Measurements from ENCODE around the gene POLR2F. TPM values are rescaled to one million over a fixed set of nuclear protein-coding genes. Genes with fewer than 3 reads are reported as not detected.

POLR2F gene
- polyA plus RNA-seq, 1 of the 3 experiments (the other 2 are of a cell fraction), result 255 TPM

DNA sequence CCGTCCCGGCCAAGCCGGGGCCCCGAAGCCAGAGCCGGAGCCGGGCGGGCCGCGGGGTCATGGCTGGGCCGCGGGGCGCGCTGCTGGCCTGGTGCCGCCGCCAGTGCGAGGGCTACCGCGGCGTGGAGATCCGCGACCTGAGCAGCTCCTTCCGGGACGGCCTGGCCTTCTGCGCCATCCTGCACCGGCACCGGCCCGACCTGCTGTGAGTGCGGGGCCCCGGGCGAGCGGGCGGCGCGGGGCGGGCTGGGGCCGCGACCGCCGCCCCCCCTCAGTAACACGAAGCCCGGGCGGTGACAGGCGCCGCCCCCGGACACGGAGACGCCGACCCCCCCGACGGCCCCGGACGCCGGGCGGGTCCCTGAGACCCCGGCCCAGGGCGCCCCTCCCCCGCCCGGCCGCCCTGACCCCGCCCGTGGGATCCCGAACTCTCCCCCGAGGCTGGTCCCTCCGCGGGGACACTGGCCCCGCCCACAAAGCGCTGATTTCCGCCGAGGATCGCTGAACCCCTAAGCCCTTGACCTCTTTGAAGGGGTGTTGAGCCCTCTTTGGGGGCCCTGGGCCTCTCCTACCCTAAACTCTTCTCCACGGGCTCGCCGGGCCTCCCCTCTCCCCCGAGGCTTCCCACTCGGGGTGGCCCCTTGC is 47.0 kb upstream of the POLR2F start:
- Histone ChIP-seq H3K4me3 (ENCODE audit: low read depth in 2 of 2, low read length in 1 of 2) (peak overlapping the region; percentile 68 to 87), H3K36me3 (replicated peaks in 1 of 2; ENCODE audit: control insufficient read depth in 1 of 2, insufficient read depth in 2 of 2, low read length in 1 of 2) (no peaks in the 10 kb centered on the region), H3K9me3 (no peaks in the 10 kb centered on the region), H3K4me2 (peak overlapping the region; percentile 98), H3K79me2 (ENCODE audit: insufficient read depth) (peaks cover 52% of the 10 kb centered on the region), H2AFZ (ENCODE audit: low read depth) (no peak overlapping the region), H3K27me3 (ENCODE audit: insufficient read depth) (no peaks in the 10 kb centered on the region), H3K9ac (peak overlapping the region; percentile 85), H4K20me1 (ENCODE audit: insufficient read depth) (peaks cover 34% of the 10 kb centered on the region), H3K4me1 (ENCODE audit: control insufficient read depth in 1 of 2, insufficient read depth in 2 of 2, low read depth in 1 of 2, low read length in 1 of 2) (peaks cover 9 to 18% of the 10 kb centered on the region in 2 experiments; a peak in 3 of 4 replicates), H3K9me2 (no peaks in the 10 kb centered on the region), H3K27ac (ENCODE audit: low read depth in 2 of 2, low read length in 1 of 2) (peak overlapping the region; percentile 47 to 62; a peak in 3 of 4 replicates), H3F3A (replicated peaks; ENCODE audit: insufficient read depth) (peaks cover 18% of the 10 kb centered on the region)
- TF ChIP-seq SMC3 (IDR thresholded peaks at IDR 0.05; ENCODE audit: low read depth, low read length), result no peak
- TF ChIP-seq, protein P1, sequence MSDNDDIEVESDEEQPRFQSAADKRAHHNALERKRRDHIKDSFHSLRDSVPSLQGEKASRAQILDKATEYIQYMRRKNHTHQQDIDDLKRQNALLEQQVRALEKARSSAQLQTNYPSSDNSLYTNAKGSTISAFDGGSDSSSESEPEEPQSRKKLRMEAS (IDR thresholded peaks at IDR 0.05; ENCODE audit: low read depth), result no peak
- TF ChIP-seq NRF1 (IDR thresholded peaks at IDR 0.05; ENCODE audit: low read depth, low read length), result no peak
- no peak for TF ChIP-seq RXRA (IDR thresholded peaks at IDR 0.05; ENCODE audit: borderline replicate concordance, low read depth)
- no peak for TF ChIP-seq PBX3 (IDR thresholded peaks at IDR 0.05)
- TF ChIP-seq MXI1 (IDR thresholded peaks at IDR 0.05; ENCODE audit: low read depth, low read length), result no peak
- no peak for TF ChIP-seq IRF3 (IDR thresholded peaks at IDR 0.05; ENCODE audit: low read depth, low read length)
- TF ChIP-seq SIN3A (IDR thresholded peaks at IDR 0.05; ENCODE audit: borderline replicate concordance, low read depth, low read length), result no peak
- WGBS (ENCODE audit: low lambda C conversion rate), result 5% methylated on average over 16 of the region's 75 CpGs
- POLR2A ChIA-PET, result interaction anchor here (0.6 to 1.4 kb wide), 6 partner anchors 10 to 63 kb away, joined by 3 to 9 read pairs (median 4); partner anchors contain the start of gene ANKRD54
- DNase-seq, result peak; percentile 78
- CTCF ChIA-PET, result interaction anchor here (0.5 to 1.7 kb wide), 19 partner anchors 9 to 225 kb away, joined by 3 to 8 read pairs (median 3); no protein-coding TSS in a partner anchor

DNA sequence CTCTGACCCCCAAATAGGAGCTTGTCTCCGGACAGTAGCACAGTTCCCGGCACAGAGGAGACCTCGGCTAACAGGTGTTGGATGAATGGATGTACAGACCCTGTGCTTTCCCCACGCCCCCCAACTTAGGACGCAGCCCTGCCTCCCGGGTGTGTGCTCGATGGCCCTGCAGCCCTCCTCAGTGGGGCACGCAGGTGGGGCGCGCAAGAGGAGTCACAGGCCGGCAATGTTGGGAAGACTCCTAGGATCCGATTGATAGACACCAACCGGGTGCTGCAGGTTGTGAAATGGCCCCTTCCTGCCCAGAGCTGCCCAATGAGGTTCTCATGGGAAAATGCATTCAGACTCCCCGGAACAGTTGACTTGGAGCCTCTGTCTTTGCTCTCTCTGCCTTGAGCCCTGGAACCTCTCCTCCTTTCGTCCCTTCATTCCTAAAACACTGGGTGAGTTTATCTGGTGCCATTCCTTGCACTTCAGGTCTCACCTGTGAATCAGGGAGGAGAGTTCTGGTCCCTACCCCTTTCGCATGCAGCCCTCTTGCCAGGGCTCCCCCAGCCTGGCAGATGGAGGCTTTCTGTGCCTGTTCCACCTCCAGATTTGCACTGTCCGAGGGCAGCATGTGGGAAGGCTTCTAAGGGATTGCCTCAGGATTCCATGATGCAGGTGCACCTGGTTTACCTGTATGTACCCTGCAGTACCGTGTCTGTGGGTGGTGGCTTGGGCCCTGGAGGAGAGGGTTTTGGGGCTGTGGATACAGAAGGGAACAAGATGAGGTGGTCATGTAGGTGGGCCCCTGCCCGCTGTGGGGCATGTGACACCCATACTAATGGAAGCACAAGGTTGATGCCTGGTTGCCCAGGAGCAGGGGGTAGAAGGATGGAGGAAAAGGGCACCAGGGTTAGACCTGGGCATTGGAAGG is 46.2 kb upstream of the POLR2F start:
- Histone ChIP-seq H3K79me2 (ENCODE audit: insufficient read depth) (peaks cover 60% of the 10 kb centered on the region), H3K9ac (peak overlapping the region; percentile 85), H3K36me3 (replicated peaks in 1 of 2; ENCODE audit: control insufficient read depth in 1 of 2, insufficient read depth in 2 of 2, low read length in 1 of 2) (no peaks in the 10 kb centered on the region), H3K4me3 (ENCODE audit: low read depth in 2 of 2, low read length in 1 of 2) (peak overlapping the region; percentile 68 to 87), H3K27ac (ENCODE audit: low read depth in 2 of 2, low read length in 1 of 2) (peak overlapping the region in 1 of 2 experiments; percentile 47; a peak in 2 of 4 replicates), H3F3A (replicated peaks; ENCODE audit: insufficient read depth) (peaks cover 18% of the 10 kb centered on the region), H3K9me3 (no peaks in the 10 kb centered on the region), H3K4me2 (peak overlapping the region; percentile 98), H4K20me1 (ENCODE audit: insufficient read depth) (peaks cover 40% of the 10 kb centered on the region), H3K27me3 (ENCODE audit: insufficient read depth) (no peaks in the 10 kb centered on the region), H3K4me1 (ENCODE audit: control insufficient read depth in 1 of 2, insufficient read depth in 2 of 2, low read depth in 1 of 2, low read length in 1 of 2) (peaks cover 9 to 18% of the 10 kb centered on the region in 2 experiments; a peak in 3 of 4 replicates), H3K9me2 (no peaks in the 10 kb centered on the region), H2AFZ (ENCODE audit: low read depth) (no peak overlapping the region)
- DNase-seq, result no peak
- 76% methylated on average over 8 of the region's 19 CpGs for WGBS (ENCODE audit: low lambda C conversion rate)
- ChIA-PET CTCF (interaction anchor here (0.6 to 1.6 kb wide), 7 partner anchors 15 to 226 kb away, joined by 3 to 5 read pairs (median 3); no protein-coding TSS in a partner anchor), POLR2A (interaction anchor here (0.6 kb wide), 1 partner anchor 271 kb away, joined by 3 read pairs; no protein-coding TSS in a partner anchor)
- TF ChIP-seq EZH2phosphoT487 (IDR thresholded peaks at IDR 0.05; ENCODE audit: borderline replicate concordance, low read depth), result no peak
- no peak for TF ChIP-seq ELF1 (IDR thresholded peaks at IDR 0.05)
- TF ChIP-seq TAF1 (IDR thresholded peaks at IDR 0.05; ENCODE audit: borderline replicate concordance, low read depth, low read length), result no peak
- no peak for TF ChIP-seq YY1 (IDR thresholded peaks at IDR 0.05; ENCODE audit: low read depth)
- no peak for TF ChIP-seq RFX5 (IDR thresholded peaks at IDR 0.05; ENCODE audit: low read length)
- no peak for TF ChIP-seq RAD21 (IDR thresholded peaks at IDR 0.05; ENCODE audit: low read length)
- TF ChIP-seq RCOR1 (IDR thresholded peaks at IDR 0.05; ENCODE audit: low read length), result no peak
- TF ChIP-seq, protein P2, sequence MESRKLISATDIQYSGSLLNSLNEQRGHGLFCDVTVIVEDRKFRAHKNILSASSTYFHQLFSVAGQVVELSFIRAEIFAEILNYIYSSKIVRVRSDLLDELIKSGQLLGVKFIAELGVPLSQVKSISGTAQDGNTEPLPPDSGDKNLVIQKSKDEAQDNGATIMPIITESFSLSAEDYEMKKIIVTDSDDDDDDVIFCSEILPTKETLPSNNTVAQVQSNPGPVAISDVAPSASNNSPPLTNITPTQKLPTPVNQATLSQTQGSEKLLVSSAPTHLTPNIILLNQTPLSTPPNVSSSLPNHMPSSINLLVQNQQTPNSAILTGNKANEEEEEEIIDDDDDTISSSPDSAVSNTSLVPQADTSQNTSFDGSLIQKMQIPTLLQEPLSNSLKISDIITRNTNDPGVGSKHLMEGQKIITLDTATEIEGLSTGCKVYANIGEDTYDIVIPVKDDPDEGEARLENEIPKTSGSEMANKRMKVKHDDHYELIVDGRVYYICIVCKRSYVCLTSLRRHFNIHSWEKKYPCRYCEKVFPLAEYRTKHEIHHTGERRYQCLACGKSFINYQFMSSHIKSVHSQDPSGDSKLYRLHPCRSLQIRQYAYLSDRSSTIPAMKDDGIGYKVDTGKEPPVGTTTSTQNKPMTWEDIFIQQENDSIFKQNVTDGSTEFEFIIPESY (IDR thresholded peaks at IDR 0.05; ENCODE audit: borderline replicate concordance, low read depth), result no peak
- TF ChIP-seq GABPA (IDR thresholded peaks at IDR 0.05; ENCODE audit: low read depth), result no peak
- TF ChIP-seq IRF3 (IDR thresholded peaks at IDR 0.05; ENCODE audit: low read depth, low read length), result no peak
- TF ChIP-seq, protein P3, sequence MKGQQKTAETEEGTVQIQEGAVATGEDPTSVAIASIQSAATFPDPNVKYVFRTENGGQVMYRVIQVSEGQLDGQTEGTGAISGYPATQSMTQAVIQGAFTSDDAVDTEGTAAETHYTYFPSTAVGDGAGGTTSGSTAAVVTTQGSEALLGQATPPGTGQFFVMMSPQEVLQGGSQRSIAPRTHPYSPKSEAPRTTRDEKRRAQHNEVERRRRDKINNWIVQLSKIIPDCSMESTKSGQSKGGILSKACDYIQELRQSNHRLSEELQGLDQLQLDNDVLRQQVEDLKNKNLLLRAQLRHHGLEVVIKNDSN (IDR thresholded peaks at IDR 0.05; ENCODE audit: borderline replicate concordance, low read depth), result no peak
